ENCODE results near the gene PIK3C3.

Gene PIK3C3

DNA sequence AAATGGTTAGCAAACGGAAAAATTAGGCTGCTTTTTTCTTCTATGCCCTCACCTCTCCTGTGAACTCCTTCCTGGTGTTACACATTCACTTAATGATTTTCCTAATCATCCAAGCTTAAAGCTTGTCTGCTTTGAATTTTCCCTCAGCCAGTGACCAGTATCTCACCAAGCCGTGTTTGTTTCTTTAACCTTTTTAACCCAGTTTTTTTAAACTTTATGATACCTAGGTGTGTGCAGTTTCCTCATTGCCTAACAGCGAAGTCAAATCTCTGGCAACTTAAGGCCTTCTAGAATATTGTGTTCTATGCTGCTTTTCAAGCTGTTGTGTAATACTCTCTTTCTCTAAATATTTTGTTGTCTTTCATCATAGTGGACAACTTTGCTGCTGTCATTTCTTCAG lies 113.0 kb downstream of the PIK3C3 start:
- Histone ChIP-seq H3K79me2 (ENCODE audit: control insufficient read depth, low read length) (no peaks in the 10 kb centered on the region), H4K20me1 (ENCODE audit: control insufficient read depth, insufficient read depth, low read depth, low read length) (no peaks in the 10 kb centered on the region), H3K9me2 (replicated peaks; ENCODE audit: control insufficient read depth, low read length) (no peaks in the 10 kb centered on the region), H3K4me2 (ENCODE audit: low read length) (no peak overlapping the region), H3F3A (ENCODE audit: control insufficient read depth, insufficient read depth) (no peaks in the 10 kb centered on the region), H3K4me1 (ENCODE audit: control insufficient read depth, low read length) (no peaks in the 10 kb centered on the region), H3K9me3 (ENCODE audit: control insufficient read depth, insufficient read depth, low read length) (no peaks in the 10 kb centered on the region), H3K27ac (ENCODE audit: low read depth, low read length) (no peak overlapping the region), H3K27me3 (ENCODE audit: control insufficient read depth, low read length) (no peaks in the 10 kb centered on the region), H3K4me3 (ENCODE audit: low read length) (no peak overlapping the region), H3K36me3 (ENCODE audit: control insufficient read depth, low read length) (no peaks in the 10 kb centered on the region)
- no peak for TF ChIP-seq EZH2phosphoT487 (IDR thresholded peaks at IDR 0.05; ENCODE audit: borderline replicate concordance, low read length)
- TF ChIP-seq, protein P1, sequence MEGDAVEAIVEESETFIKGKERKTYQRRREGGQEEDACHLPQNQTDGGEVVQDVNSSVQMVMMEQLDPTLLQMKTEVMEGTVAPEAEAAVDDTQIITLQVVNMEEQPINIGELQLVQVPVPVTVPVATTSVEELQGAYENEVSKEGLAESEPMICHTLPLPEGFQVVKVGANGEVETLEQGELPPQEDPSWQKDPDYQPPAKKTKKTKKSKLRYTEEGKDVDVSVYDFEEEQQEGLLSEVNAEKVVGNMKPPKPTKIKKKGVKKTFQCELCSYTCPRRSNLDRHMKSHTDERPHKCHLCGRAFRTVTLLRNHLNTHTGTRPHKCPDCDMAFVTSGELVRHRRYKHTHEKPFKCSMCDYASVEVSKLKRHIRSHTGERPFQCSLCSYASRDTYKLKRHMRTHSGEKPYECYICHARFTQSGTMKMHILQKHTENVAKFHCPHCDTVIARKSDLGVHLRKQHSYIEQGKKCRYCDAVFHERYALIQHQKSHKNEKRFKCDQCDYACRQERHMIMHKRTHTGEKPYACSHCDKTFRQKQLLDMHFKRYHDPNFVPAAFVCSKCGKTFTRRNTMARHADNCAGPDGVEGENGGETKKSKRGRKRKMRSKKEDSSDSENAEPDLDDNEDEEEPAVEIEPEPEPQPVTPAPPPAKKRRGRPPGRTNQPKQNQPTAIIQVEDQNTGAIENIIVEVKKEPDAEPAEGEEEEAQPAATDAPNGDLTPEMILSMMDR (IDR thresholded peaks at IDR 0.05; ENCODE audit: low read depth, low read length, poor library complexity, severe bottlenecking), result no peak

DNA sequence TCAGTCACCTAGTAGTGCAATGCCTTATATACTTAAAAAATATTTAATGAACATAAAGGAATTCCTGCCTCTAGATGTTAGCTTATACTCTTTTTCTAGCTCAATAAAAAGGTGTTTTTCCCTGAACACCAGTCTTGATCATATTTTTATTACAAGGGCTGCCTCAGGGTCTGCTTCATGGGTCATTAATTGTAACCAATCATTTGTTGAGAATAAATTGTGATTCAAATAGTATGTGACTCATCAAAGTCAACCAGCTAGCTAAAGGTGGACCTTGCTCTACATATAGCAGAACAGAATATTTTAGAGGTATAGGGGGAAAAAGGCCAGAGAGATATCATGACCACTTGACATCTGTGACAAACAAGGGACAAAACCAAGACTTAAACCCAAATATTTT lies 114.0 kb downstream of the PIK3C3 start:
- TF ChIP-seq, protein P1 (IDR thresholded peaks at IDR 0.05; ENCODE audit: low read depth, low read length, poor library complexity, severe bottlenecking), result no peak
- no peak for TF ChIP-seq EZH2phosphoT487 (IDR thresholded peaks at IDR 0.05; ENCODE audit: borderline replicate concordance, low read length)
- H3K27ac ChIP-seq (ENCODE audit: low read depth, low read length), result no peak overlapping the region
- no peaks in the 10 kb centered on the region for H3F3A ChIP-seq (ENCODE audit: control insufficient read depth, insufficient read depth)

DNA sequence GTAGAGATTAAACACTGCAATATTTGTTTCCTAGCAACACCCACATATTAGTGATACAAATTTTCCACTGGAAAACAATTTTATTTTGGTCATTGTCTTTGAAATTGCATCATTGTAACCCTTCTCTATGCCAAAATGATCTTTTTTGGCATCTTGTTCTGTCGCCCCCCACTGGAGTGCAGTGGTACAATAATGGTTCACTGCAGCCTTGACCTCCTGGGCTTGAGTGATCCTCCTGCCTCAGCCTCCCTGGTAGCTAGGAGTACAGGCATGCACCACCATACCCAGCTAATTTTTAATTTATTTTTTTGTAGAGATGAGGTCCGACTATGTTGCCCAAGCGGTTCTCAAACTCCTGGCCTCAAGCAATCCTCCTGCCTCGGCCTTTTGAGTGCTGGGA lies 117.4 kb downstream of the PIK3C3 start:
- H3K36me3 ChIP-seq (ENCODE audit: control insufficient read depth, low read length), result 0 out of 2 replicates have a peak, but pooled peaks cover 3% of the 10 kb centered on the region
- H3K4me1 ChIP-seq (ENCODE audit: control insufficient read depth, low read length), result no peaks in the 10 kb centered on the region
- no peaks in the 10 kb centered on the region for H3K9me2 ChIP-seq (replicated peaks; ENCODE audit: control insufficient read depth, low read length)
- no peaks in the 10 kb centered on the region for H3K9me3 ChIP-seq (ENCODE audit: control insufficient read depth, insufficient read depth, low read length)
- TF ChIP-seq, protein P1 (IDR thresholded peaks at IDR 0.05; ENCODE audit: low read depth, low read length, poor library complexity, severe bottlenecking), result peak; percentile 24
- no peak for TF ChIP-seq EZH2phosphoT487 (IDR thresholded peaks at IDR 0.05; ENCODE audit: borderline replicate concordance, low read length)
- no peak overlapping the region for H3K27ac ChIP-seq (ENCODE audit: low read depth, low read length)
- no peaks in the 10 kb centered on the region for H3K27me3 ChIP-seq (ENCODE audit: control insufficient read depth, low read length)
- no peaks in the 10 kb centered on the region for H4K20me1 ChIP-seq (ENCODE audit: control insufficient read depth, insufficient read depth, low read depth, low read length)
- no peaks in the 10 kb centered on the region for H3K79me2 ChIP-seq (ENCODE audit: control insufficient read depth, low read length)
- no peak overlapping the region for H3K4me3 ChIP-seq (ENCODE audit: low read length)
- no peak overlapping the region for H3K4me2 ChIP-seq (ENCODE audit: low read length)
- no peaks in the 10 kb centered on the region for H3F3A ChIP-seq (ENCODE audit: control insufficient read depth, insufficient read depth)

More for the DNA sequence above, 114.0 kb downstream of the PIK3C3 start:
- no peaks in the 10 kb centered on the region for H3K27me3 ChIP-seq (ENCODE audit: control insufficient read depth, low read length)
- no peak overlapping the region for H3K4me3 ChIP-seq (ENCODE audit: low read length)
- H3K4me1 ChIP-seq (ENCODE audit: control insufficient read depth, low read length), result no peaks in the 10 kb centered on the region
- H3K9me2 ChIP-seq (replicated peaks; ENCODE audit: control insufficient read depth, low read length), result no peaks in the 10 kb centered on the region
- H3K36me3 ChIP-seq (ENCODE audit: control insufficient read depth, low read length), result 0 out of 2 replicates have a peak, but pooled peaks cover 3% of the 10 kb centered on the region
- H4K20me1 ChIP-seq (ENCODE audit: control insufficient read depth, insufficient read depth, low read depth, low read length), result no peaks in the 10 kb centered on the region
- H3K79me2 ChIP-seq (ENCODE audit: control insufficient read depth, low read length), result no peaks in the 10 kb centered on the region
- H3K4me2 ChIP-seq (ENCODE audit: low read length), result no peak overlapping the region
- no peaks in the 10 kb centered on the region for H3K9me3 ChIP-seq (ENCODE audit: control insufficient read depth, insufficient read depth, low read length)
